GM12801 (cell line): ENCODE data around the gene TBL2.

ENCODE experiments used
- TF ChIP-seq, protein P1 (sequence below): IDR thresholded peaks from one replicate; pipeline ENCODE4 v1.5.1; 2011; ENCODE audit warnings: control low read depth; ENCODE audit not compliant: insufficient read length; ENCODE audit errors: extremely low read depth

Gene TBL2

DNA sequence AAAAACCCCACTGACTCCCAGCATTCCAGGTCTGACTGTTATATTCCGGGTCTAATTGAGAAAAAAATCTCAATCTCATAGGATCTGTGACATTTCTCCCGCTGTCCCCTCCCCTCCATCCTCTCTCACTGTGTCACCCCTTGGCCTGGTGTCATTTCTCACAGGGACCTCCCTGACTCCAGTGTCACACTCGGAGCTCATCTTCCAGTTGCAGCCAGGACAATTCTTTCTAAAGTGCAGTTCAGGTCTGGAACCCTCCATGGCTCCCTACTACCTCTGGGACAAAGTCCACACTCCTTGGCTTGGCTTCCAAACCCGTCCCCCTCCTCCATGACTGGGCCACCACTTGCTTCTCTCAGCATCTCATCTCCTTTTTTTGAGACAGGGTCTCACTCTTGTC lies 31.7 kb upstream of the TBL2 start:
- TF ChIP-seq, protein P1, sequence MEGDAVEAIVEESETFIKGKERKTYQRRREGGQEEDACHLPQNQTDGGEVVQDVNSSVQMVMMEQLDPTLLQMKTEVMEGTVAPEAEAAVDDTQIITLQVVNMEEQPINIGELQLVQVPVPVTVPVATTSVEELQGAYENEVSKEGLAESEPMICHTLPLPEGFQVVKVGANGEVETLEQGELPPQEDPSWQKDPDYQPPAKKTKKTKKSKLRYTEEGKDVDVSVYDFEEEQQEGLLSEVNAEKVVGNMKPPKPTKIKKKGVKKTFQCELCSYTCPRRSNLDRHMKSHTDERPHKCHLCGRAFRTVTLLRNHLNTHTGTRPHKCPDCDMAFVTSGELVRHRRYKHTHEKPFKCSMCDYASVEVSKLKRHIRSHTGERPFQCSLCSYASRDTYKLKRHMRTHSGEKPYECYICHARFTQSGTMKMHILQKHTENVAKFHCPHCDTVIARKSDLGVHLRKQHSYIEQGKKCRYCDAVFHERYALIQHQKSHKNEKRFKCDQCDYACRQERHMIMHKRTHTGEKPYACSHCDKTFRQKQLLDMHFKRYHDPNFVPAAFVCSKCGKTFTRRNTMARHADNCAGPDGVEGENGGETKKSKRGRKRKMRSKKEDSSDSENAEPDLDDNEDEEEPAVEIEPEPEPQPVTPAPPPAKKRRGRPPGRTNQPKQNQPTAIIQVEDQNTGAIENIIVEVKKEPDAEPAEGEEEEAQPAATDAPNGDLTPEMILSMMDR = no peak

DNA sequence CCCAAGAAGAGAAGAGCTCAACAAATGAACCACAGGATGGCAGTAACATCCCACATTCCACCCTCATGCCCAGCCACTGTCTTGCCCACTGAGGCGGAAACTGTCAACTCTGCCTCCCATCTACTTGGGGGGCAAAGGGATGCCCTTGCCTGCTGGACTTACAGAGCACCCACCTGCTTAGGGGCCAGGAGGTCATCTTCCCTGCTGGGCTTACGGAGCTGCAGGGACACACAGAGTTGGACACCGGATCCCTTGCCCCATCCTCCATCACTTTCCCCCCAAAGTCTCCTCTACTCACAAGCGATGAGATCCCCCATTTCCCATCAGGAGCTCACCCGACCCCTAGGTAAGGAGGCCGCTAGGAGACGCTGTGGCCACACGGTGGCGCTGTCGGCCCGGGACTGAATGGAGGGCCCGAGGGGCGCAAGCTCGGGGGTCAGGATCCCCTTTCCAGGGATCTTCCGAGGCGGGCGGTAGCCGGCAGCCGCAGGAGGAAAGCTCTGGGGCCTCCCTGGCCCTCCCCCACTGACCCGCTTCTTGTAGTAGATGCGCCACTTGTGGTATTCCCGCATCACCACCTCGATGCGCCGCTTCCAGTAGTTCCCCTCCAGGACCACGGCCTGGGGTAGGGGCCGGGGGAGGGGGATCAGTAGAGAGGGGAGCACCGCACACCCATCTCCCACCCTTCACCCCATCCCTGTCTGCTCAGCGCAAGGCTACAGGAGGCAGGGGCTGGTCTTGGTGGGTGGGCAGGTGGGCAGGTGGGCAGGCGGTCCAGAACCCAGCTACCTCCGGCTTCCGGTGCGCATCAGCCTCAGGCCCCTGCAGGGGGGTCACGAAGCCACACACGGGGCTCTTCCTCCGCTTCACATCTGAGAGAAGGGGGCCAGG lies 28.7 kb upstream of the TBL2 start:
- TF ChIP-seq, protein P1 = no peak

DNA sequence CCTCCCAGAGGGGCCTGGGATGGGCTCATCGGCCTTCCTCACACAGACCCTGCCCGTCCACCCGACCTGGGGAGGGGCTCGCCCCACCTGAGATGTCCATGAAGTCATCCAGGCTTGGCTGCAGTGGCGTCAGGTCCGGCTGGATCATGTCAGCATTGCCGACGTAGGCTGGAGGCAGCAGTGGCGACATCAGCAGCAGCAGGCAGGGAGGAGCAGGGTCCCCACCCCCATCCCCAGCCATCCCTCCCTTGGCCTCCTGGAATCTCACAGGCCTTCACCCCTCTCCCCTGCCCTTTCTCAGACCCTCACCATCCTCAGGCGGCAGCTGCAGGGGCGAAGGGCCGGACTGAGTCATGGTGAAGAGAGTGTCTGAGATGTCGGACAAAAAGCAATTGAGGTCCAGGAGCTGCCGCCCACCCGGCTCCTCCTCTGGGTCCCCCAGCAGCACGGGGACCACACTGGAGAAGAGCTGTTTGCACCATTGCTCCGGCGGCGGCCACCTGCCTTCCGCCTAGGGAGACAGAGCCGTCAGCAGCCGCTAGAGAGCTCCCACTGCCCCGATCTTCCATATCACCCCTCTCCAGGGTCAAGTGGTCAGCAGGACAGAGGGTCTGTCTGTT lies 27.3 kb upstream of the TBL2 start:
- TF ChIP-seq, protein P1 = no peak

DNA sequence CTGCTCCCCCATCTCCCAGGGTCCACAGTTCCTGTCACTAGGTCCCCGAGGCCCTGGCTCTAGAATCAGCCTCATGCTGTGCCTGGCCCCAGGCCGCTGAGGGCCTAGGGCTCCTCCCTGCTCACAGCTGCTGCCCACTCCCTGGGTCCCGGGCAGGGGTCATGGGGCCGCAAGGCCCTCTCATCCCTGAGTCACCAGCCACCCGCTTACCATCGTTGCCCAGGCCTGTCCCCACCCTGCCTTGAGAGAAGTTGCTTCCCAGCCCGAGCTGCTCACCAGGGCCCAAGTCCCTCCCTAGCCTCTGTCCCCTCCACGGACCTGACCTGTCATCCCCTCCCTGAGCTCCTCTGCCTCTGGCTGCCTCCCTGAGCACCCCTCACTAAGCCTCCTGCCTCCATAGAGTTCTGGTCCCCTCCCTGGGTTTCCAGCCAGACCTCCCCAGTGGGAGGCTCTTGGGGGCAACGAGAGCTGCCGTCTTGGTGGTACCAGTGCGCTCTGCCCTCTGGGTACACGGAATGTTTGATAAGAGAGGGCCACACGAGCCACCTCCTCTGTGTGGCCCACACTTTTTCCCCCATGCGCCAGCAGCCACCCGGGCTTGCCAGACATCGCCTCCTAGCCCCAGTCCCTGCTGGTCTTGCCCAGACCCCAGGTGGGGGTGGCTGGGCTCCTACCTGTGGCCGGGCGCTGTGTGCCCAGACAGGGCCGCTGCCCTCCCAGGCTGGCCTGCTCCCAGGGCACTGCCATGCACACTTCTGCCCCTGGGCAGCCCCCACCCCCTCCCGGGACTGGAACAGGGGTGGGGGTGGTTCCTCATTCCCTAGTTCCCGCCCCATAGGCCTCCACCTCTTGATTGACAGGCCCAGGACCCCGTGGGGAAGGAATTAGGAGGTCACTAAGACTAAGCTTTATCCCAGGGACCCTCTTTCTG lies 24.6 kb upstream of the TBL2 start:
- TF ChIP-seq, protein P1 = no peak

DNA sequence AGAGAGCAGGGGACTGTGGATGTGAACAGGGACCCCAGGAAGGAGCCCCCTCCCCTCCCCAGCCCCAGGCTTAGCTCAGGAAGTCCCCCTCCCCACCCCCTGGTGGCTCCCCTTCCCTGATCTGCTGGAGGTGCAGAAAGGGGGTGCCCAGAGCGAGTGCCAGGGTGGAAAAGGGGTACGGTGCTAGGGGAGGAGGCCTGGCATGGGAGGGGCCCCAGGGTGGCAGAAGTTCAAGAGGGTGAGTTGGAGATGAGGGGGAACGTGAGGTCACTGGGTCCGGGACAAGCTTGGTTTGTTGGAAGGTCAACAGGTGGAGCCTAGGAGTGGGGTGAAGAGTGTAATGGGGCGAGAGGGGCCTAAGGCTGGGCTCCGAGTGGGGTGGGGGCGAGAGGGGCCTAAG lies 21.5 kb upstream of the TBL2 start:
- TF ChIP-seq, protein P1 = no peak

DNA sequence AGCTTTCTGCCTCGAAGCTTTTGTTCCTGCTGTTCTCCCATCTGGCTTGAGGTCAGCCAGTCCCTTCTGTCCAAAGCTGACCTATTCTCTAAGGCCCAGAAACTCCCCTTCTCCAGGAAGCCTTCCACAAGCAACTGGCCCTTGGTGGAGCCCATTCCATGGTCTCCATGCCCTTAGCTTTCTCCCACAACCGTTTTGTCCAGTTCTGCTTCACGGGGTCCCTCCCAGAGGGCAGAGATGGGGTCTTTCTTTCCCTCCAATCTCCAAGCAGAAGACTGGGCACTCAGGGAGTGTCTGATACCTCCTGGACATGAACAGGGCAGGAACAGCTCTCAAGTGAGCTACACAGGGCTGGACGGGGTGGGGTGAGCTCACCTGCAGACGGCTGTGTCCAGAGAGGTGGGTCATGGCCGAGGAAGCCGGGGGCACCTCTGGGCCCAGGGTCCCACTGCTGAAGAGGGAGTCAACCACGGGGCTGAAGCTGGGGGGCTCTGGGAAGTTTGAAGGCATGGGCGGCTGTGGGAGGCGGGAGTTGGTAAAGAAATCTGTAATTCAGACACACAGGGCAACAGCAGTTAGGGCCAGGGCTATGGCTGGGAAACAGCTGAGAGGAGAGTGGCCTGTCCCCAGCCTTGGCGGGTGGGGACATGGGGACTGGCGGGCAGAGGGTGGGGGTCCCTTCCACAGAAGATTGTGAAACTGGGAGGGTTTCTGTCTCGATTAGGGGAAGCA lies 20.9 kb upstream of the TBL2 start:
- TF ChIP-seq, protein P1 = no peak
